ENCODE results near the gene IDE.

- no peak for TF ChIP-seq POLR2AphosphoS5 (IDR thresholded peaks at IDR 0.05; ENCODE audit: low read depth, low read length)
- no peak for TF ChIP-seq FOXP2 (optimal IDR thresholded peaks at IDR 0.05; ENCODE audit: borderline replicate concordance, extremely low read depth, extremely low read length, insufficient read depth)
Observed at GRCh38 chr10:92450896-92451295, 123.0 kb downstream of the IDE start.
